Measurements from ENCODE around the gene RIC1.
"Not testable (repeated sequence)": the region's sequence is repeated elsewhere in the genome, so short reads cannot be mapped to it uniquely, and the experiment has no call there.

RIC1 gene

DNA sequence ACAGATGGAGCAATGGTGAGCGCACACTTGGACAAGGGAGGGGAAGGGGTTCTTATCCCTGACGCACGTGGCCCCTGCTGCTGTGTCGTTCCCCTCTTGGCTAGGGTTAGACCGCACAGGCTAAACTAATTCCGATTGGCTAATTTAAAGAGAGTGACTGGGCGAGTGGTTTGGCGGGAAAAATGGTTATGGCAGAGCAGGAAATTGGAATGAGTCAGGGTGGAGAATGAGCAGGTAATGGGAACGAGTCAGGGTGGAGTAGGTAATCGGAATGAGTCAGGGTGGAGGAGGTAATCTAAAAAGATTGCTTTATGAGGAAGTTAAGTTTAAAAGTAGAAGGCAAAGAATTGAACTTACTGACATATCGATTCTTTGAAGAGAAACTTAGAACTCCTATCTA is 46.1 kb downstream of the RIC1 start:
- DNase-seq: not testable (repeated sequence)

DNA sequence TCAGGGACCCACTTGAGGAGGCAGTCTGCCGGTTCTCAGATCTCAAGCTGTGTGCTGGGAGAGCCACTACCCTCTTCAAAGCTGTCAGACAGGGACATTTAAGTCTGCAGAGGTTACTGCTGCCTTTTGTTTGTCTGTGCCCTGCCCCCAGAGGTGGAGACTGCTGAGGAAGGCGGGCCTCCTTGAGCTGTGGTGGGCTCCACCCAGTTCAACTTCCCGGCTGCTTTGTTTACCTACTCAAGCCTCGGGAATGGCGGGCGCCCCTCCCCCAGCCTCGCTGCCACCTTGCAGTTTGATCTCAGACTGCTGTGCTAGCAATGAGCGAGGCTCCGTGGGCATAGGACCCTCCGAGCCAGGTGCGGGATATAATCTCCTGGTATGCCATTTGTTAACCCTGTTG is 54.7 kb downstream of the RIC1 start:
- DNase-seq: not testable (repeated sequence)

DNA sequence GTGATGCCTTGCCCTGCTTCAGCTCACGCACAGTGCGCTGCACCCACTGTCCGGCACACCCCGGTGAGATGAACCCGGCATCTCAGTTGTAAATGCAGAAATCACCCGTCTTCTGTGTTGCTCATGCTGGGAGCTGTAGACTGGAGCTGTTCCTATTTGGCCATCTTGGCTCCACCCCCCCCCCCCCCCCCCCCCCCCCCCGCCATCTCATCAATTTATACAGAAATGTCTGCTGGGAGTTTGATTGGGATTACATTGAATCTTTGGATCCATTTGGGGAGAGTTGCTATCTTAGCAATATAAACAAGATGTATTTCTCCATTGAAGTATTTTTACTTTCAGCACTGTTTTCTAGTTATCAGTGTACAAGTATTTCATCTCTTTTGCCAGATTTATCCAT is 55.2 kb downstream of the RIC1 start:
- no peak for DNase-seq

- no peak for DNase-seq
These were observed 59.2 kb downstream of the RIC1 start for GRCh38 chr9:5688109-5688508.

DNA sequence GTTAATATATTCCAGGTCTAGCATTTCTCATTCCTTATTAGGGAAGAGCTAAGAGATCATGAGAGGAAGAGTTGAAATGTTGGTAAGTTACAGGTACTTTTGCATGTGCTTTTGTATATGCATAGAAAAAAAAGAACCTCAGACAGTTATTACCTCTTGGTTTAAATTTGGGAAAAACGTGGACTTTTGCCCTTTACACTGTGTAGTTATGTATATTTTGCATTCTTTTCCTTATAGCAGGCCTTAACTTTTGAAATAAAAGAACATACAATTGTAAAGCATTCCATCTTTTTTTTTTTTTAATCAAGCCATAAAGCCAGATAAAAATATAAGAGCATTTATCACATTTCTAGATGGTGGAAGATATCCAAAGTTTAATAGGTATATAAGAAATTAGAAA is 61.4 kb downstream of the RIC1 start:
- no peak for DNase-seq

- DNase-seq: no peak
These were observed 67.0 kb downstream of the RIC1 start for GRCh38 chr9:5695860-5696259.

GRCh38 chr9:5696884-5697283 is 68.0 kb downstream of the RIC1 start:
- DNase-seq: no peak

DNA sequence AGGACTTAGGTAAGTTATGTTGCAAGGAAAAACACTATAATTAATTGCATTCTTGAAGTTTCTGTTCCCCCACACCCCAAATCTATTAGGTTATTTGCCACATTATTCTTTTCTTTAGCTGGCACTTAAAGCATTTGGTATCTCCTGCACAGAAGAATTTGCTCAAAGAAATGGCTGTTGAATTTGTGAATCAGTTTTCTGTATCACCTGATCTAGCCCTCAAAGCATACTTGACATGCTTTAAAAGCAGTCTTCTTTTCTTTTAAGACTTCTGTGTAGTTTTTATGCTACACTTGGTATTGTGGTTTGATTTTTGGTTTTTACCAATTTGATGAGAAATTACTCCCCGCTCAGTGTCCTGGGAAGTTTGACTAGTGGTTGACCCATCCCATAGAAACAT is 69.1 kb downstream of the RIC1 start:
- no peak for DNase-seq

GRCh38 chr9:5698810-5699556 is 70.1 kb downstream of the RIC1 start:
- DNase-seq: no peak

GRCh38 chr9:5708414-5708813 is 79.5 kb downstream of the RIC1 start:
- DNase-seq: no peak

DNA sequence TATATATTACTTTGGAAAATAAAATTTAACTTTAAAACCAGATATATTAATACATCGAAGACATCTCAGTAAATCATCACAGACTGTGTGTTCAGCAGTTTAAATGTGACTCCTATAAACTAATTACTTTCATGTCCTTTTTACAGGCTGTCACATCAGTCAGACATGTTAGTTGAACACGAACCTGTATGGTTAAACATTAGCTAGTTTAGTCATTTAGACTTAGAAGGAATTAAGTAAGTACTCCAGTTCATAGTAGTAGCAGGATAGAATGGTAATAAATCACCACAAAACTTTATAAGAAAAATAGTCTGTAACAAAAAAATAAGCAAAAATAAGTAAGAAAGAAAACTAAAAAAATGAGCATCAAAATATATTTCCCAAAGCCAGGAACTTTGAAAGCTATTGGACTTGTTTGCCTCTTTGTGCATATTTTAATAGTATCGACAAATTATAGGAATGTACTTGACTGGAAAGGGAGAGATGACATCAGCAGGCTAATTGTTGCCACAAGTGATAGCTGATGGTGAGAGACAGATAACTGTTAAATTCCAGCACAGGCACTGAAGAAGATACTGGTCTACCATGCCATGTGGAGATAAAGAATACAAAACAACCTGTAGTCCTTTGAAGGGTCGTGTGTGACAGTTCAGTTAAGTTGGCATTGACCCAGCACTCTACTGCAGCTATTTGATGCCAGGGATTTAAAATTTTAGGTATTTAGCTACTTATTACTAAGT is 83.9 kb downstream of the RIC1 start:
- no peak for DNase-seq

- no peak for DNase-seq
These were observed 85.8 kb downstream of the RIC1 start for GRCh38 chr9:5714501-5715401.

GRCh38 chr9:5715548-5716127 is 86.7 kb downstream of the RIC1 start:
- no peak for DNase-seq

- DNase-seq: not testable (repeated sequence)
These were observed 88.5 kb downstream of the RIC1 start for GRCh38 chr9:5717434-5717833.

- DNase-seq: no peak
These were observed 89.6 kb downstream of the RIC1 start for GRCh38 chr9:5718296-5719032.

DNA sequence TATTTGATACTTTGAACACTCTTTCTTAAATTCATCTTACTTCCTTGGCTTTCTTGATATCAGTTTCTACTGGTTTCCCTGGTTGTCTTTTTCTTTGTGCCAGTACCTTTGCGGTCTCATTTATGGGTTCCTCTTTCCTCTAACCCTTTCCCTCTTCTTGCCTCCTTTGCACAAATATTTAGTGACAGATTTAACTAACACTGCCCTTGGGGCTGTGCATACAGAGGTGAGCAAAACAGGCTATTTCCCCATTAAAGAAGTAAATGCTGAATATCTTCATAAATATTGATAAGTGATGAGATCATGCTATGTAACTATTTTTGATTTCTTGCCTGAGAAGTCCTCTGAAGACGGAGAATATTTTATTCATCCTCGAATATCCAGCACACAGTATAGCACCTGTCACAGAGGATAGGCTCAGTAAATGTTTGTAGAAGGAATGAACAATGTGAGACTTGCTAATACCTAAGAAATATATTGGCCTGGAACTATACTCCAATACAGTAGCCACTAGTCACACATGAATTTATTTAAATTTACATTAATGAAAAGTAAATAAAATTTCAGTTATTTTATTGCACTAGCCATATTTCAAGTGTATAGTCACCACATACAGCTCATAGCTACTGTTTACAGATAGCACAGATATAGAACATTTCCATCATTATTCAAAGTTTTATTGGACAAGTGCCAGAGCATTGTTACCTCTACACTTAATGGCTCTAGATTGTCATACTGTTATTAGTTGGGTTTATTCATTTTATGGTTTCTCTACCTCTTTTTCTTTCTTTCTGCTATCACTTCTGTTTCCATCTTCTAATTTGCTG is 90.4 kb downstream of the RIC1 start:
- DNase-seq: no peak

GRCh38 chr9:5720151-5720550 is 91.2 kb downstream of the RIC1 start:
- DNase-seq: no peak

DNA sequence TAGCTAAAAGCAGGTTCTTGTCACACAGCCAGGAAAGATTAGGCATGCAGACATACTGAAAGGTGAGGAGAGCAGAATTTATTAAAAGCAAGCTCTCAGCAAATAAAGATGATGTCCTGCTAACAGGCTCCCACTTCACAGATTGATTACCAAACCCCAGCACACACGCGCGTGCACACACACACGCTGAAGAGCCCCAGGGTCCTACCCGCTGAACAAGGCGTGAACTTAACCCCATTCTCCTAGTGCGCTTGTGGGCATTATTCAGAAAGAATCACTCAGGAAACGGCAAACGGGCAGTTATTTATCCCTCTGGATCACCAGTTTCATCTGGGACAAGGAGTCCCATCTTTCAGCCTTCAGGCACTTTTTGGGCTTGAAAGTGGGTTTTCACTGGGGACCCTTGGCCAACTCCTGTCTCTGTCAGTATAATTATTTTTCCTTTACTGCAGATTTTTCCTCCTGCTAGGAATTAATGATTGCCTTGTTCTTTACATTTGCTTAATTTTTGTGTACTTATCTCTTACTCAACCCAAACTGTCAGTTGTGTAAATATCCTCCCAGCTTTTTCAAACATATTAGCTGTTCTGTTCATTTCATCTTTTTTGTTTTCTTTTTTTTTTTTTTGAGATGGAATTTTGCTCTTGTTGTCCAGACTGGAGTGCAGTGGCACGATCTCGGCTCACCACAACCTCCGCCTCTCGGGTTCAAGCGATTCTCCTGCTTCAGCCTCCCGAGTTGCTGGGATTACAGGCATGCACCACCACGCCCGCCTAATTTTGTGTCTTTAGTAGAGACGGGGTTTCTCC is 92.6 kb downstream of the RIC1 start:
- no peak for DNase-seq

DNA sequence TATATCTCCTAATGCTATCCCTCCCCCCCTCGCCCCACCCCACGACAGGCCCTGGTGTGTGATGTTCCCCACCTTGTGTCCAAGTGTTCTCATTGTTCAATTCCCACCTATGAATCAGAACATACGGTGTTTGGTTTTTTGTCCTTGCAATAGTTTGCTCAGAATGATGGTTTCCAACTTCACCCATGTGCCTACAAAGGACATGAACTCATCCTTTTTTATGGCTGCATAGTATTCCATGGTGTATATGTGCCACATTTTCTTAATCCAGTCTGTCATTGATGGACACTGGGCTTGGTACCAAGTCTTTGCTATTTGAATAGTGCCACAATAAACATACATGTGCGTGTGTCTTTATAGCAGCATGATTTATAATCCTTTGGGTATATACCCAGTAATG is 93.8 kb downstream of the RIC1 start:
- not testable (repeated sequence) for DNase-seq

DNA sequence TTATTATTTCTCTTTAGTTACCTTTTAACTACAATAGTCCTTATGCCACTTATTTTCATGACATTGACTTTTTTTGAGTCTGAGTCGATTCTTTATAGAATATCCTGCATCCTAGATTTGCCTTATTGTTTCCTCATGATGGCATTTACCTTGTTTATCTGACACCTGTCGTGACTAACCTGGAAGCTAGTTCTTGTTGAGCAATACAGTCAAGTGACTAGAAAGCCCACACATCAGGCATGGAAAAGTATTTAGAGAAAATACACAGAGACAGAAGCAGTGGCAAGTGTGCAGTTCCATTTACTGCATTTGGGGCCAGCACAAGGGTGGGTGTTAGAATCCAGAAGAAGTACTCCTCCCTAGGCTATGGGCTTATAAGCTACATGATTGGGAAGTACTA is 106.2 kb downstream of the RIC1 start:
- no peak for DNase-seq

All from activated effector memory CD4-positive, alpha-beta T cell treated with anti-CD3 and anti-CD28 coated beads, Interleukin-2, amount 50 U/mL, for 16 hours (primary cell).